H9 (cell line): ENCODE measurements around the gene ME3. TPM values are rescaled to one million over a fixed set of nuclear protein-coding genes. Genes with fewer than 3 reads are reported as not detected.

Experiments used
- DNase-seq: peaks from one replicate; pipeline ENCODE4 v3.0.0-alpha.2; 2017
- H2AFZ ChIP-seq: one replicate; pipeline ENCODE4 v1.6.1; 2013; ENCODE audit warnings: mild to moderate bottlenecking, low read length, control low read depth, moderate library complexity
- H2AK5ac ChIP-seq: 2 replicates; pipeline ENCODE4 v1.6.1; 2013; ENCODE audit warnings: low read length, control low read depth, mixed read lengths; ENCODE audit not compliant: insufficient read length
- H2BK120ac ChIP-seq: one replicate; pipeline ENCODE4 v1.6.1; 2013; ENCODE audit warnings: low read depth, mild to moderate bottlenecking, low read length, control low read depth, inconsistent platforms; ENCODE audit not compliant: poor library complexity, severe bottlenecking
- H2BK12ac ChIP-seq: 2 replicates; pipeline ENCODE4 v1.6.1; 2013; ENCODE audit warnings: low read length, control low read depth, mixed read lengths, low read depth; ENCODE audit not compliant: insufficient read length
- H2BK15ac ChIP-seq: 2 replicates; pipeline ENCODE4 v1.6.1; 2013; ENCODE audit warnings: low read depth, low read length, control low read depth
- H2BK20ac ChIP-seq: one replicate; pipeline ENCODE4 v1.6.1; 2013; ENCODE audit warnings: low read depth, mild to moderate bottlenecking, low read length, control low read depth, inconsistent platforms; ENCODE audit not compliant: poor library complexity, severe bottlenecking
- H2BK5ac ChIP-seq: 2 replicates; pipeline ENCODE4 v1.6.1; 2013; ENCODE audit warnings: low read length, control low read depth, mixed read lengths; ENCODE audit not compliant: insufficient read length
- H3K14ac ChIP-seq: 2 replicates; pipeline ENCODE4 v1.6.1; 2013; ENCODE audit warnings: low read length, control low read depth; ENCODE audit not compliant: insufficient read depth
- H3K18ac ChIP-seq: 2 replicates; pipeline ENCODE4 v1.6.1; 2013; ENCODE audit warnings: low read depth, mild to moderate bottlenecking, mixed read lengths, low read length, control low read depth; ENCODE audit not compliant: insufficient read length
- H3K23ac ChIP-seq: 2 replicates; pipeline ENCODE4 v1.6.1; 2013; ENCODE audit warnings: low read length, control low read depth, mixed read lengths, low read depth; ENCODE audit not compliant: insufficient read length
- H3K23me2 ChIP-seq: 2 replicates; pipeline ENCODE4 v1.6.1; 2013; ENCODE audit warnings: low read depth, mild to moderate bottlenecking, mixed read lengths, low read length, control low read depth; ENCODE audit not compliant: insufficient read length, poor library complexity, severe bottlenecking
- H3K27ac ChIP-seq: 2 replicates; pipeline ENCODE4 v1.5.1; 2013; ENCODE audit warnings: low read length, control low read depth, mixed read lengths, low read depth; ENCODE audit not compliant: insufficient read length
- H3K27me3 ChIP-seq: 2 replicates; pipeline ENCODE4 v1.6.1; 2013; ENCODE audit warnings: low read length, control low read depth, inconsistent platforms; ENCODE audit not compliant: insufficient read depth
- H3K4ac ChIP-seq: 2 replicates; pipeline ENCODE4 v1.6.1; 2013; ENCODE audit warnings: low read depth, mild to moderate bottlenecking, control low read depth, inconsistent platforms, low read length, moderate library complexity
- H3K4me1 ChIP-seq: 2 replicates; pipeline ENCODE4 v1.6.1; 2013; ENCODE audit warnings: low read length, control low read depth, inconsistent platforms; ENCODE audit not compliant: insufficient read depth
- H3K4me2 ChIP-seq: 2 replicates; pipeline ENCODE4 v1.6.1; 2013; ENCODE audit warnings: low read length, control low read depth, mixed read lengths; ENCODE audit not compliant: insufficient read length, insufficient read depth
- H3K56ac ChIP-seq: 2 replicates; pipeline ENCODE4 v1.6.1; 2013; ENCODE audit warnings: low read depth, mild to moderate bottlenecking, mixed read lengths, low read length, control low read depth; ENCODE audit not compliant: insufficient read length
- H3K79me1 ChIP-seq: 2 replicates; pipeline ENCODE4 v1.6.1; 2013; ENCODE audit warnings: low read depth, mild to moderate bottlenecking, moderate library complexity, low read length, control low read depth, inconsistent platforms; ENCODE audit not compliant: insufficient read depth, poor library complexity, severe bottlenecking
- H3K79me2 ChIP-seq: 2 replicates; pipeline ENCODE4 v1.6.1; 2013; ENCODE audit warnings: low read length, control low read depth, inconsistent platforms; ENCODE audit not compliant: insufficient read depth
- H3K9ac ChIP-seq: 2 replicates; pipeline ENCODE4 v1.6.1; 2013; ENCODE audit warnings: low read length, control low read depth, mixed read lengths; ENCODE audit not compliant: insufficient read length; ENCODE audit errors: extremely low read depth
- H3K9me3 ChIP-seq: one replicate; pipeline ENCODE4 v1.6.1; 2013; ENCODE audit warnings: low read depth, low read length, inconsistent platforms; ENCODE audit not compliant: control insufficient read depth
- H3T11ph ChIP-seq: one replicate; pipeline ENCODE4 v1.6.1; 2013; ENCODE audit warnings: mild to moderate bottlenecking, low read length, control low read depth, inconsistent platforms
- H4K20me1 ChIP-seq: one replicate; pipeline ENCODE4 v1.6.1; 2013; ENCODE audit not compliant: control insufficient read depth, insufficient read length, insufficient read depth
- H4K5ac ChIP-seq: 2 replicates; pipeline ENCODE4 v1.6.1; 2013; ENCODE audit warnings: low read depth, mild to moderate bottlenecking, mixed read lengths, low read length, control low read depth; ENCODE audit not compliant: insufficient read length
- H4K8ac ChIP-seq: replicated peaks from 2 replicates; pipeline ENCODE4 v1.6.1; 2013; ENCODE audit warnings: low read length, control low read depth, mixed read lengths, low read depth; ENCODE audit not compliant: insufficient read length
- H4K91ac ChIP-seq: 2 replicates; pipeline ENCODE4 v1.6.1; 2013; ENCODE audit warnings: low read depth, mild to moderate bottlenecking, moderate library complexity, mixed read lengths, low read length, control low read depth; ENCODE audit not compliant: insufficient read length
- H3K27ac Mint-ChIP-seq, 3 experiments: 2 replicates in 2 of 3; 3 replicates in 1 of 3; pipeline ENCODE4 v1.8.0; 2020 to 2021; ENCODE audit warnings: mixed read lengths in 3 of 3, mild to moderate bottlenecking in 1 of 3, moderate library complexity in 1 of 3
- H3K27me3 Mint-ChIP-seq: 2 replicates; pipeline ENCODE4 v1.8.0; 2021; ENCODE audit warnings: low read depth, mild to moderate bottlenecking, moderate library complexity, mixed read lengths
- H3K36me3 Mint-ChIP-seq, 3 experiments: 2 replicates in 2 of 3; 3 replicates in 1 of 3; pipeline ENCODE4 v1.8.0; 2020 to 2021; ENCODE audit warnings: low read depth in 3 of 3, mixed read lengths in 3 of 3; ENCODE audit not compliant: insufficient read depth in 1 of 3
- H3K4me1 Mint-ChIP-seq, 2 experiments: 2 replicates each; pipeline ENCODE4 v1.8.0; 2020; ENCODE audit warnings: mixed read lengths in 2 of 2
- H3K4me3 Mint-ChIP-seq, 2 experiments: 2 replicates in 1 of 2; 3 replicates in 1 of 2; pipeline ENCODE4 v1.8.0; 2020 to 2021; ENCODE audit warnings: mild to moderate bottlenecking in 2 of 2, mixed read lengths in 2 of 2, moderate library complexity in 1 of 2
- H3K9me3 Mint-ChIP-seq, 2 experiments: 2 replicates in 1 of 2; 3 replicates in 1 of 2; pipeline ENCODE4 v1.8.0; 2020; ENCODE audit warnings: mild to moderate bottlenecking in 2 of 2, mixed read lengths in 2 of 2, moderate library complexity in 1 of 2
- CTCF ChIP-seq: fragments of 200-600 bp; sonication (generic); conservative IDR thresholded peaks from 3 replicates; pipeline ENCODE4 v1.8.0; 2021; ENCODE audit warnings: antibody characterized with exemption, mild to moderate bottlenecking
- WGBS: extraction: QIAGEN DNeasy Blood & Tissue Kit; methylation state at CpG from one replicate; pipeline ENCODE4 v1.1.7; 2013; ENCODE audit warnings: missing lambda C conversion rate, low lambda C conversion rate, mixed read lengths; ENCODE audit not compliant: insufficient read length; ENCODE audit errors: extremely low coverage; 5-methylcytosine and 5-hydroxymethylcytosine counted together
- total RNA-seq: library from RNA; stranded (reverse); gene quantifications from 2 replicates; pipeline ENCODE4 v1.2.1, GENCODE V29; 2021

Gene ME3
- total RNA-seq, 1 experiment from 2014 or later: 2.8 TPM

- Histone ChIP-seq H3K4me1 (peaks cover 5% of the 10 kb centered on the region; the same call in 1 of the 2 replicates), H2BK12ac (no peak overlapping the region), H3K27ac (no peak overlapping the region)
These were observed 1.7 kb upstream of the ME3 start for GRCh38 chr11:86673872-86674750.

More at GRCh38 chr11:86673872-86674750, 1.7 kb upstream of the ME3 start:
- Histone ChIP-seq H2AFZ (no peak overlapping the region), H2BK120ac (no peak overlapping the region), H4K20me1 (no peaks in the 10 kb centered on the region), H3K14ac (no peak overlapping the region), H3T11ph (no peak overlapping the region), H2BK20ac (no peak overlapping the region), H2BK5ac (no peak overlapping the region), H3K18ac (no peak overlapping the region), H4K91ac (no peak overlapping the region), H2AK5ac (no peak overlapping the region), H2BK15ac (no peak overlapping the region), H4K5ac (no peak overlapping the region), H3K23me2 (peaks cover 11% of the 10 kb centered on the region), H3K79me1 (no peaks in the 10 kb centered on the region), H3K4me2 (no peak overlapping the region), H3K56ac (no peak overlapping the region), H3K4ac (no peak overlapping the region), H3K9me3 (no peaks in the 10 kb centered on the region), H3K23ac (no peak overlapping the region), H3K79me2 (no peaks in the 10 kb centered on the region), H3K9ac (no peak overlapping the region), H4K8ac (no peak overlapping the region), H3K27me3 (peaks cover 3% of the 10 kb centered on the region; the same call in 1 of the 2 replicates)
- no peak for DNase-seq
- H3K9me3 Mint-ChIP-seq: no peaks in the 10 kb centered on the region
- H3K27me3 Mint-ChIP-seq: peaks cover 46% of the 10 kb centered on the region
- WGBS: no CpG with 5 or more reads among the region's 6 CpGs
- H3K4me3 Mint-ChIP-seq: no peak overlapping the region
- no peaks in the 10 kb centered on the region; a peak in 1 of 7 replicates for H3K36me3 Mint-ChIP-seq
- peaks cover 47 to 52% of the 10 kb centered on the region in 2 experiments for H3K4me1 Mint-ChIP-seq
- H3K27ac Mint-ChIP-seq: no peak overlapping the region
- no peak for TF ChIP-seq CTCF
